OCI-LY7 (cell line): Measurements from ENCODE around the gene LPAR1. TPM values are rescaled to one million over a fixed set of nuclear protein-coding genes. Genes with fewer than 3 reads are reported as not detected.

ENCODE experiments used
- BruUV-seq: library from RNA; stranded (reverse); fragments of 400-500 nt; replicated peaks from 2 replicates; lab custom pipeline; 2021; lab: Mats Ljungman, UMichigan
- CTCF ChIA-PET: fragments of 300-600 bp; sonication (Branson Sonifier 250); formaldehyde crosslinking; loops from one replicate; lab custom pipeline; 2022; ENCODE audit warnings: antibody characterized with exemption; ENCODE audit not compliant: unreplicated experiment; lab: Charles Lee
- POLR2A ChIA-PET: fragments of 300-600 bp; sonication (Branson Sonifier 250); formaldehyde crosslinking; loops from one replicate; lab custom pipeline; 2022; ENCODE audit warnings: antibody characterized with exemption; lab: Charles Lee
- DNase-seq: peaks from one replicate; pipeline ENCODE4 v3.0.0-alpha.2; 2015; ENCODE audit warnings: low spot score
- H2AFZ ChIP-seq: fragments of 200-600 bp; sonication (generic), shearing (Covaris generic); 2 replicates; pipeline ENCODE4 v1.6.1; 2014; ENCODE audit warnings: mild to moderate bottlenecking, antibody characterized with exemption, low read length, moderate library complexity
- H3K27ac ChIP-seq: fragments of 200-600 bp; sonication (generic); 2 replicates; pipeline ENCODE4 v1.5.1; 2014; ENCODE audit warnings: mixed run types, low read depth, mild to moderate bottlenecking, moderate library complexity, low read length, inconsistent platforms; ENCODE audit not compliant: poor library complexity, severe bottlenecking
- H3K36me3 ChIP-seq: fragments of 200-600 bp; sonication (generic); 2 replicates; pipeline ENCODE4 v1.6.1; 2014; ENCODE audit warnings: mild to moderate bottlenecking, antibody characterized with exemption, low read length, moderate library complexity, mixed read lengths; ENCODE audit not compliant: insufficient read depth
- H3K4me1 ChIP-seq: fragments of 200-600 bp; sonication (generic); 2 replicates; pipeline ENCODE4 v1.5.1; 2014; ENCODE audit warnings: mild to moderate bottlenecking, low read length; ENCODE audit not compliant: insufficient read depth, poor library complexity, severe bottlenecking
- H3K4me2 ChIP-seq: fragments of 200-600 bp; sonication (generic); 2 replicates; pipeline ENCODE4 v1.6.1; 2014; ENCODE audit warnings: mild to moderate bottlenecking, low read length
- H3K4me3 ChIP-seq: fragments of 200-600 bp; sonication (generic); 2 replicates; pipeline ENCODE4 v1.5.1; 2014; ENCODE audit warnings: mild to moderate bottlenecking, low read depth, low read length; ENCODE audit not compliant: poor library complexity, severe bottlenecking
- H3K79me2 ChIP-seq: fragments of 200-600 bp; sonication (generic); 2 replicates; pipeline ENCODE4 v1.6.1; 2016; ENCODE audit warnings: low read depth, mild to moderate bottlenecking, low read length, moderate library complexity, mixed read lengths; ENCODE audit not compliant: insufficient read depth
- H3K9me2 ChIP-seq: fragments of 200-600 bp; sonication (generic); 2 replicates; pipeline ENCODE4 v1.6.1; 2016; ENCODE audit warnings: mild to moderate bottlenecking, low read length, mixed read lengths; ENCODE audit not compliant: insufficient read depth
- H3K9me3 ChIP-seq: fragments of 200-600 bp; sonication (generic); 2 replicates; pipeline ENCODE4 v1.6.1; 2014; ENCODE audit warnings: mild to moderate bottlenecking, mixed run types, low read length, mixed read lengths
- H4K20me1 ChIP-seq: fragments of 200-600 bp; sonication (generic); 2 replicates; pipeline ENCODE4 v1.6.1; 2014; ENCODE audit warnings: mild to moderate bottlenecking, antibody characterized with exemption, low read length, moderate library complexity, mixed read lengths; ENCODE audit not compliant: insufficient read depth
- CTCF ChIP-seq: fragments of 200-600 bp; sonication (generic); conservative IDR thresholded peaks from 2 replicates; pipeline ENCODE4 v1.5.1; 2014; ENCODE audit warnings: mild to moderate bottlenecking, antibody characterized with exemption, low read length, moderate library complexity, mixed read lengths
- EZH2phosphoT487 ChIP-seq: fragments of 200-600 bp; sonication (generic); IDR thresholded peaks from 2 replicates; pipeline ENCODE4 v1.6.1; 2018; ENCODE audit warnings: low read depth, borderline replicate concordance, mild to moderate bottlenecking, mixed run types, antibody characterized with exemption, low read length, moderate library complexity, mixed read lengths
- intact Hi-C: fragments of 100-400 bp; cut with micrococcal nuclease; formaldehyde crosslinking; loops from one replicate; pipeline ENCODE4 v1.10.0; 2022; ENCODE audit not compliant: unreplicated experiment
- total RNA-seq, 2 experiments: library from RNA; depleted of rRNA in 1 of 2; stranded (reverse); fragments of >200 nt in 1 of 2; shearing (Covaris generic) in 1 of 2; gene quantifications; 2 replicates each; pipeline ENCODE4 v1.2.3, GENCODE V29; 2014 to 2022

Gene LPAR1
- total RNA-seq, 2 experiments from 2014 or later = not detected

DNA sequence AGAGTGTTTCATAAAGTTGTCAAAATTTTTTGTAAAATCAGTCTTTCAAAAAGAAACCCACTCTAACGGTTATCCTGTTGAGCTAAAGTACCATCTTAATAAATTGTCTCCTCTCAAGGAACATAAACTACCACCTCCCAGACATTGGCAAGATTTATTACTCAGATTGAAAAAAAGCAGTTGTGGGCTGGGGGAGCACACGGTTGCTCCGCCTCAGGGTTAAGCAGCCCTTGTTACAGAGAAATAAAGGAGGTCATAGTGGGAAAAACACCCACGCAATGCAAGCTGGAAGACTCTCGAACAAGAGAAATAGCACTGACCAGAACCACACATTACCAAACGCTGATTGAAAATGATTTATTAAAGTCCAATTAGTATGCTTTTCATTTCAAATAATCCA, 165.3 kb downstream of the LPAR1 start:
- no peaks in the 10 kb centered on the region for H3K4me1 ChIP-seq
- H2AFZ ChIP-seq = no peak overlapping the region
- no TSS peak for BruUV-seq
- H3K4me3 ChIP-seq = no peak overlapping the region
- H3K4me2 ChIP-seq = no peak overlapping the region
- H3K9me3 ChIP-seq = no peaks in the 10 kb centered on the region
- DNase-seq = no peak
- ChIA-PET POLR2A (no interaction called here), CTCF (no interaction called here)
- no peaks in the 10 kb centered on the region for H3K9me2 ChIP-seq
- TF ChIP-seq CTCF (no peak), EZH2phosphoT487 (no peak)
- H3K79me2 ChIP-seq = no peaks in the 10 kb centered on the region
- H3K27ac ChIP-seq = no peak overlapping the region
- H4K20me1 ChIP-seq = no peaks in the 10 kb centered on the region
- intact Hi-C loops = no loop called here
- H3K36me3 ChIP-seq = no peaks in the 10 kb centered on the region

DNA sequence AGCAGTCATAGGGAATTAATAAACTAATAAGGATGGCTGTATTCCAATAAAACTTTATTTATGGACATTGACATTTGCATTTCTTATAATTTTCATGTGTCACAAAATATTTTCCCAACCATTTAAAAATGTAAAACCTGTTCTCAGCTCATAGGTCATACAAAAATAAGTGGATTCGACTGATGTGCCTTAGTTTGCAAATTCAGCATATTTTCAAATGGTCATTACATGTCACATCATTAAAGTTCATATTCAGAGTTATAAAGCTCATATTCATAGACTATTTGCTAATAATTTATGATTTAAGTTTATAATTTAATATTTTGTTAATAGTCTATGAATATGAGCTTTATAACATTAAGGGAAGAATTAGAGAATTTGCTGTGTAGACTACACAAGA, 166.5 kb downstream of the LPAR1 start:
- Histone ChIP-seq H3K36me3 (no peaks in the 10 kb centered on the region), H3K9me2 (no peaks in the 10 kb centered on the region), H3K9me3 (no peaks in the 10 kb centered on the region), H3K4me1 (no peaks in the 10 kb centered on the region), H4K20me1 (no peaks in the 10 kb centered on the region), H3K27ac (no peak overlapping the region), H3K4me2 (no peak overlapping the region), H3K79me2 (no peaks in the 10 kb centered on the region), H3K4me3 (no peak overlapping the region), H2AFZ (no peak overlapping the region)
- CTCF ChIA-PET = no interaction called here
- POLR2A ChIA-PET = interaction anchor here (1.4 kb wide), 1 partner anchor 46 kb away, joined by 3 read pairs; no protein-coding TSS in a partner anchor
- TF ChIP-seq CTCF = no peak
- TF ChIP-seq EZH2phosphoT487 = no peak
- DNase-seq = no peak
- intact Hi-C loops = no loop called here
- no TSS peak for BruUV-seq

GRCh38 chr9:110869931-110870330, 168.3 kb downstream of the LPAR1 start:
- POLR2A ChIA-PET = no interaction called here
- H3K27ac ChIP-seq = no peak overlapping the region
- CTCF ChIA-PET = no interaction called here
- H3K4me3 ChIP-seq = no peak overlapping the region
- no TSS peak for BruUV-seq
- no peaks in the 10 kb centered on the region for H3K9me2 ChIP-seq
- no peaks in the 10 kb centered on the region for H4K20me1 ChIP-seq
- intact Hi-C loops = no loop called here
- DNase-seq = no peak
- H3K4me1 ChIP-seq = no peaks in the 10 kb centered on the region
- no peak overlapping the region for H2AFZ ChIP-seq
- no peak overlapping the region for H3K4me2 ChIP-seq
- TF ChIP-seq CTCF (no peak), EZH2phosphoT487 (no peak)
- H3K9me3 ChIP-seq = no peaks in the 10 kb centered on the region
- H3K36me3 ChIP-seq = no peaks in the 10 kb centered on the region
- H3K79me2 ChIP-seq = no peaks in the 10 kb centered on the region
